ENCODE measurements around the gene NKD2.

- TF ChIP-seq CTCF (IDR thresholded peaks at IDR 0.05 in 8 of 11, conservative IDR thresholded peaks at IDR 0.05 in 3 of 11) (no peak), POLR2A (IDR thresholded peaks at IDR 0.05) (no peak), POLR2AphosphoS5 (IDR thresholded peaks at IDR 0.05) (no peak)
These were observed 45.8 kb upstream of the NKD2 start for GRCh38 chr5:962801-963200.
